H1 (cell line): ENCODE results near the gene MRI1. TPM values are rescaled to one million over a fixed set of nuclear protein-coding genes. Genes with fewer than 3 reads are reported as not detected.
A peak's percentile ranks its signal among the peaks of the same experiment; 100 is the strongest.

Source experiments
- CTCF ChIA-PET: fragments of 300-600 bp; sonication (Branson Sonifier 250); formaldehyde crosslinking; loops from one replicate; lab custom pipeline; 2021; ENCODE audit not compliant: partially characterized antibody; lab: Charles Lee
- POLR2A ChIA-PET: fragments of 300-600 bp; sonication (Branson Sonifier 250); formaldehyde crosslinking; loops from one replicate; lab custom pipeline; 2021; ENCODE audit warnings: inconsistent platforms; ENCODE audit not compliant: partially characterized antibody; lab: Charles Lee
- DNase-seq, 2 experiments: peaks; one replicate each; pipeline versions ENCODE4 v3.0.0 to v3.0.0-alpha.2; 2010 to 2022; ENCODE audit warnings: low spot score in 2 of 2, low read depth in 1 of 2, mixed read lengths in 1 of 2
- FAIRE-seq: peaks from 2 replicates; lab custom pipeline; 2011; peaks lifted over from hg19 to GRCh38; lab: Jason Lieb, UNC
- H2AFZ ChIP-seq: 2 replicates; pipeline ENCODE4 v1.8.1; 2012; ENCODE audit warnings: low read length, inconsistent platforms
- H2AK5ac ChIP-seq: 2 replicates; pipeline ENCODE4 v1.6.1; 2013; ENCODE audit warnings: low read depth, low read length
- H2BK120ac ChIP-seq: replicated peaks from 2 replicates; pipeline ENCODE3; 2013; ENCODE audit warnings: low read depth, low read length, inconsistent platforms
- H2BK12ac ChIP-seq: 2 replicates; pipeline ENCODE4 v1.6.1; 2013; ENCODE audit warnings: low read depth, low read length
- H2BK15ac ChIP-seq: 2 replicates; pipeline ENCODE4 v1.6.1; 2013; ENCODE audit warnings: low read length
- H2BK20ac ChIP-seq: 2 replicates; pipeline ENCODE4 v1.6.1; 2013; ENCODE audit warnings: low read length
- H2BK5ac ChIP-seq: 2 replicates; pipeline ENCODE4 v1.6.1; 2013; ENCODE audit warnings: low read depth, low read length
- H3K14ac ChIP-seq: 2 replicates; pipeline ENCODE4 v1.6.1; 2013; ENCODE audit warnings: inconsistent platforms; ENCODE audit not compliant: insufficient read length
- H3K18ac ChIP-seq: 2 replicates; pipeline ENCODE4 v1.6.1; 2013; ENCODE audit warnings: low read length; ENCODE audit errors: extremely low read depth
- H3K23ac ChIP-seq: 2 replicates; pipeline ENCODE4 v1.6.1; 2013; ENCODE audit warnings: inconsistent platforms; ENCODE audit not compliant: insufficient read length
- H3K23me2 ChIP-seq: 2 replicates; pipeline ENCODE4 v1.6.1; 2013; ENCODE audit warnings: low read depth, low read length
- H3K27ac ChIP-seq: 2 replicates; pipeline ENCODE4 v1.6.1; 2011; ENCODE audit warnings: low read depth, low read length, inconsistent platforms
- H3K27me3 ChIP-seq, 4 experiments: replicated peaks in 1 of 4; 1 replicate in 1 of 4; 2 replicates in 3 of 4; pipeline versions ENCODE4 v1.6.1 to v1.8.1; 2011 to 2013; ENCODE audit warnings: low read length in 3 of 4, mild to moderate bottlenecking in 3 of 4, inconsistent platforms in 2 of 4, mixed read lengths in 2 of 4, moderate library complexity in 1 of 4; ENCODE audit not compliant: control insufficient read depth in 3 of 4, insufficient read depth in 3 of 4; ENCODE audit errors: extremely low read depth in 1 of 4
- H3K36me3 ChIP-seq, 4 experiments: 2 replicates each; pipeline versions ENCODE4 v1.6.1 to v1.8.1; 2011 to 2013; ENCODE audit warnings: mild to moderate bottlenecking in 4 of 4, low read length in 3 of 4, moderate library complexity in 2 of 4, control low read depth in 1 of 4, inconsistent platforms in 1 of 4; ENCODE audit not compliant: insufficient read depth in 4 of 4, control insufficient read depth in 2 of 4
- H3K4ac ChIP-seq: replicated peaks from 2 replicates; pipeline ENCODE3; 2013; ENCODE audit warnings: low read length, low read depth, mixed read lengths, inconsistent platforms; ENCODE audit not compliant: insufficient read length
- H3K4me1 ChIP-seq, 4 experiments: replicated peaks in 1 of 4; 1 replicate in 1 of 4; 2 replicates in 3 of 4; pipeline versions ENCODE4 v1.6.1 to v1.8.1; 2011 to 2013; ENCODE audit warnings: low read length in 3 of 4, inconsistent platforms in 2 of 4, mixed read lengths in 1 of 4; ENCODE audit not compliant: insufficient read depth in 4 of 4, control insufficient read depth in 3 of 4
- H3K4me2 ChIP-seq, 2 experiments: 2 replicates each; pipeline versions ENCODE4 v1.6.1 to v1.8.1; 2011 to 2013; ENCODE audit warnings: low read depth in 2 of 2, low read length in 2 of 2, control low read depth in 1 of 2, inconsistent platforms in 1 of 2, mild to moderate bottlenecking in 1 of 2; ENCODE audit not compliant: insufficient read depth in 1 of 2
- H3K4me3 ChIP-seq, 4 experiments: fragments of 200-600, 300-600 bp in 1 of 4; sonication (generic), shearing (Covaris generic), sonication (Bioruptor Twin) in 1 of 4; 2 replicates each; pipeline versions ENCODE4 v1.5.1 to v1.8.1; 2011 to 2016; ENCODE audit warnings: low read length in 4 of 4, low read depth in 3 of 4, control low read depth in 2 of 4, inconsistent platforms in 2 of 4, mild to moderate bottlenecking in 2 of 4, mixed read lengths in 1 of 4, moderate library complexity in 1 of 4; ENCODE audit not compliant: insufficient read depth in 2 of 4; ENCODE audit errors: extremely low read depth in 1 of 4
- H3K56ac ChIP-seq: replicated peaks from 2 replicates; pipeline ENCODE3; 2013; ENCODE audit warnings: low read depth, mild to moderate bottlenecking, mixed read lengths, low read length, inconsistent platforms; ENCODE audit not compliant: insufficient read length
- H3K79me1 ChIP-seq: 2 replicates; pipeline ENCODE4 v1.6.1; 2013; ENCODE audit warnings: low read depth, low read length, control low read depth
- H3K79me2 ChIP-seq, 2 experiments: 2 replicates each; pipeline versions ENCODE4 v1.6.1 to v1.8.1; 2012 to 2013; ENCODE audit warnings: low read length in 2 of 2, mild to moderate bottlenecking in 2 of 2, inconsistent platforms in 1 of 2; ENCODE audit not compliant: insufficient read depth in 2 of 2, control insufficient read depth in 1 of 2
- H3K9ac ChIP-seq, 4 experiments: replicated peaks in 1 of 4; 1 replicate in 1 of 4; 2 replicates in 3 of 4; pipeline versions ENCODE4 v1.6.1 to v1.8.1; 2011 to 2013; ENCODE audit warnings: low read depth in 3 of 4, low read length in 3 of 4, control low read depth in 2 of 4, mild to moderate bottlenecking in 2 of 4, moderate library complexity in 2 of 4, inconsistent platforms in 1 of 4; ENCODE audit errors: extremely low read depth in 1 of 4
- H3K9me3 ChIP-seq, 2 experiments: 2 replicates each; pipeline versions ENCODE4 v1.6.1 to v1.8.1; 2012 to 2013; ENCODE audit warnings: mild to moderate bottlenecking in 2 of 2, moderate library complexity in 2 of 2, control low read depth in 1 of 2, inconsistent platforms in 1 of 2, low read depth in 1 of 2, low read length in 1 of 2, mixed read lengths in 1 of 2; ENCODE audit not compliant: insufficient read depth in 2 of 2
- H4K20me1 ChIP-seq, 2 experiments: replicated peaks in 1 of 2; 2 replicates each; pipeline versions ENCODE3 to v1.8.1; 2011 to 2013; ENCODE audit warnings: inconsistent platforms in 2 of 2, low read length in 2 of 2, mild to moderate bottlenecking in 1 of 2; ENCODE audit not compliant: insufficient read depth in 2 of 2, control insufficient read depth in 1 of 2
- H4K5ac ChIP-seq: 2 replicates; pipeline ENCODE4 v1.6.1; 2013; ENCODE audit warnings: low read length, low read depth, mixed read lengths, inconsistent platforms; ENCODE audit not compliant: insufficient read length
- H4K8ac ChIP-seq: 2 replicates; pipeline ENCODE4 v1.8.0; 2013; ENCODE audit warnings: mild to moderate bottlenecking, moderate library complexity, low read length, inconsistent platforms; ENCODE audit not compliant: insufficient read depth; ENCODE audit errors: extremely low read depth
- H4K91ac ChIP-seq: replicated peaks from 2 replicates; pipeline ENCODE3; 2013; ENCODE audit warnings: low read length, mixed read lengths, inconsistent platforms; ENCODE audit not compliant: insufficient read length
- BRCA1 ChIP-seq: IDR thresholded peaks from 2 replicates; pipeline ENCODE4 v1.6.1; 2012; ENCODE audit warnings: low read depth, low read length, improper control_type of control experiment
- CBX5 ChIP-seq: fragments of 300-800, 300-1000 bp; sonication (generic); IDR thresholded peaks from 2 replicates; pipeline ENCODE4 v1.7.1; 2016; ENCODE audit warnings: antibody characterized with exemption, low read length, low read depth
- CREB1 ChIP-seq: IDR thresholded peaks from 2 replicates; pipeline ENCODE4 v1.6.1; 2012; ENCODE audit warnings: inconsistent platforms
- HDAC6 ChIP-seq: IDR thresholded peaks from one replicate; pipeline ENCODE4 v1.7.1; 2012; ENCODE audit warnings: low read depth, mild to moderate bottlenecking, inconsistent platforms, low read length, moderate library complexity
- MAX ChIP-seq: IDR thresholded peaks from 2 replicates; pipeline ENCODE4 v1.6.1; 2012; ENCODE audit warnings: inconsistent platforms
- RBBP5 ChIP-seq: IDR thresholded peaks from 2 replicates; pipeline ENCODE4 v1.7.1; 2012; ENCODE audit warnings: low read depth, mild to moderate bottlenecking, inconsistent platforms, low read length, moderate library complexity, borderline replicate concordance
- SP4 ChIP-seq: IDR thresholded peaks from 2 replicates; pipeline ENCODE4 v1.6.1; 2012; ENCODE audit warnings: low read length, inconsistent platforms
- TBP ChIP-seq: IDR thresholded peaks from 2 replicates; pipeline ENCODE4 v1.6.1; 2011; ENCODE audit warnings: low read depth, low read length, improper control_type of control experiment
- TEAD4 ChIP-seq: IDR thresholded peaks from 2 replicates; pipeline ENCODE4 v1.6.1; 2012; ENCODE audit warnings: low read depth, low read length, inconsistent platforms, mixed read lengths
- WGBS, 2 experiments: shearing (Covaris generic) in 1 of 2; methylation state at CpG; one replicate each; pipeline versions ENCODE4 v1.1.6 to v1.1.7; 2013 to 2015; ENCODE audit warnings: low lambda C conversion rate in 2 of 2, mixed read lengths in 2 of 2, inconsistent platforms in 1 of 2, low coverage in 1 of 2, missing lambda C conversion rate in 1 of 2; ENCODE audit not compliant: insufficient replicate concordance in 2 of 2, insufficient coverage in 1 of 2, insufficient read length in 1 of 2; ENCODE audit errors: extremely low coverage in 1 of 2, missing lambda C conversion rate in 1 of 2; 5-methylcytosine and 5-hydroxymethylcytosine counted together
- polyA plus RNA-seq, 7 experiments: library from polyadenylated mRNA; depleted of rRNA in 3 of 7; stranded (reverse) in 5 of 7; unstranded in 2 of 7; fragments of >200 nt in 5 of 7; fragments of 200-250 nt in 2 of 7; gene quantifications; 1 replicate in 5 of 7; 2 replicates in 1 of 7; 4 replicates in 1 of 7; pipeline versions ENCODE4 v1.2.1 to v1.2.3, GENCODE V29; 2011 to 2013; ENCODE audit warnings: missing spikeins in 2 of 7, mixed read lengths in 2 of 7
- total RNA-seq: library from RNA; stranded (reverse); fragmentation: NEBNext Ultra II Directional; extraction: Animal tissue kit (Norgen Biotek cat#: 25700); gene quantifications from 2 replicates; pipeline ENCODE4 v1.2.1, GENCODE V29; 2021

MRI1 gene
- total and polyA plus RNA-seq, 2 of the 8 experiments (the other 6 are each of a cell fraction or from before 2014, with no cell fraction given): 24.5 to 29.5 TPM

- peaks cover 5 to 43% (median 21%) of the 10 kb centered on the region in 4 experiments; a peak in 5 of 8 replicates for H3K36me3 ChIP-seq
Observed at GRCh38 chr19:13812544-13812943, 48.2 kb downstream of the MRI1 start.

More at GRCh38 chr19:13812544-13812943, 48.2 kb downstream of the MRI1 start:
- Histone ChIP-seq H3K27me3 (no peaks in the 10 kb centered on the region), H3K23me2 (peaks cover 3% of the 10 kb centered on the region; the same call in 1 of the 2 replicates), H2BK20ac (no peak overlapping the region), H2AFZ (no peak overlapping the region), H3K4me2 (no peak overlapping the region), H3K18ac (no peak overlapping the region), H2BK15ac (no peak overlapping the region), H3K23ac (no peak overlapping the region), H3K9me3 (no peaks in the 10 kb centered on the region), H3K4me3 (no peak overlapping the region), H3K14ac (no peak overlapping the region), H2BK120ac (no peak overlapping the region), H4K8ac (no peak overlapping the region), H3K27ac (no peak overlapping the region), H3K9ac (peak overlapping the region in 1 of 4 experiments; percentile 28; a peak in 1 of 7 replicates), H4K91ac (no peak overlapping the region), H2BK12ac (no peak overlapping the region), H2BK5ac (no peak overlapping the region), H3K56ac (no peak overlapping the region), H2AK5ac (no peak overlapping the region), H3K4me1 (peaks cover 0 to 2% (median 1%) of the 10 kb centered on the region in 4 experiments; a peak in 5 of 7 replicates), H3K4ac (no peak overlapping the region), H3K79me2 (no peaks in the 10 kb centered on the region), H3K79me1 (no peaks in the 10 kb centered on the region), H4K5ac (no peak overlapping the region), H4K20me1 (peaks cover 0 to 2% of the 10 kb centered on the region in 2 experiments)
- DNase-seq (no peak), FAIRE-seq (no peak)
- 95% methylated on average over 11 of the region's 11 CpGs; no CpG with 5 or more reads in 1 of the 2 experiments for WGBS, 2 experiments
- ChIA-PET POLR2A (interaction anchor here (1.3 to 1.6 kb wide), 3 partner anchors 14 to 51 kb away, joined by 3 to 4 read pairs (median 3); no protein-coding TSS in a partner anchor), CTCF (interaction anchor here (1.3 kb wide), 1 partner anchor 25 kb away, joined by 3 read pairs; no protein-coding TSS in a partner anchor)
- TF ChIP-seq BRCA1: no peak
- no peak for TF ChIP-seq SP4
- no peak for TF ChIP-seq CREB1
- TF ChIP-seq RBBP5: no peak
- TF ChIP-seq HDAC6: no peak
- no peak for TF ChIP-seq CBX5
- no peak for TF ChIP-seq TEAD4
- no peak for TF ChIP-seq MAX
- TF ChIP-seq TBP: no peak
